Ovary (tissue), 3 donors: ENCODE results near the gene CHD5.

Source experiments
- CTCF ChIP-seq, 3 donors: fragments of 450-650 bp in 2 of 3; fragments of 200-600 bp in 1 of 3; IDR thresholded peaks; one replicate each; pipeline versions ENCODE4 v1.5.1 to v1.8.0; 2016 to 2022; ENCODE audit warnings: antibody characterized with exemption in 3 of 3, mild to moderate bottlenecking in 1 of 3
- EP300 ChIP-seq: sonication (generic); formaldehyde crosslinking; IDR thresholded peaks from one replicate; pipeline ENCODE4 v1.6.1; 2017; ENCODE audit warnings: antibody characterized with exemption
- POLR2A ChIP-seq: fragments of 450-650 bp; IDR thresholded peaks from one replicate; pipeline ENCODE4 v1.6.1; 2017; ENCODE audit warnings: antibody characterized with exemption, mild to moderate bottlenecking, moderate library complexity
- donor health status: DM: no; HTN: no; CAD: no.

GRCh38 chr1:6073480-6074053 lies 106.6 kb downstream of the CHD5 start:
- TF ChIP-seq CTCF (IDR thresholded peaks at IDR 0.05) (no peak), POLR2A (no peak), EP300 (no peak)
